GM12878 (cell line): ENCODE results near the gene DLG2.

Source experiments
- CREM ChIP-seq: IDR thresholded peaks from 2 replicates; pipeline ENCODE4 v1.6.1; 2014; ENCODE audit warnings: antibody characterized with exemption, low read depth
- CTCF ChIP-seq, 3 experiments: IDR thresholded peaks in 2 of 3; conservative IDR thresholded peaks in 1 of 3; 2 replicates each; pipeline ENCODE4 v1.5.1; 2011; ENCODE audit warnings: low read depth in 3 of 3, low read length in 3 of 3, mild to moderate bottlenecking in 3 of 3, control low read depth in 2 of 3, moderate library complexity in 2 of 3, inconsistent platforms in 1 of 3, mixed read lengths in 1 of 3; ENCODE audit not compliant: control insufficient read depth in 2 of 3, insufficient read depth in 1 of 3; ENCODE audit errors: extremely low read depth in 1 of 3
- E2F4 ChIP-seq: IDR thresholded peaks from 2 replicates; pipeline ENCODE4 v1.6.1; 2012; ENCODE audit warnings: low read depth, low read length, improper control_type of control experiment
- EGR1 ChIP-seq, 2 experiments: IDR thresholded peaks; 1 replicate in 1 of 2; 2 replicates in 1 of 2; pipeline ENCODE4 v1.6.1; 2011 to 2012; ENCODE audit warnings: low read depth in 2 of 2, low read length in 2 of 2, borderline replicate concordance in 1 of 2, mild to moderate bottlenecking in 1 of 2, moderate library complexity in 1 of 2
- EZH2 ChIP-seq: IDR thresholded peaks from 2 replicates; pipeline ENCODE4 v1.6.1; 2012; ENCODE audit warnings: low read depth, mild to moderate bottlenecking, control low read depth, inconsistent platforms, low read length, borderline replicate concordance; ENCODE audit not compliant: control insufficient read depth
- GABPA ChIP-seq: IDR thresholded peaks from 2 replicates; pipeline ENCODE4 v1.6.1; 2014; ENCODE audit warnings: antibody characterized with exemption, low read depth, mild to moderate bottlenecking, inconsistent platforms
- HDAC2 ChIP-seq: fragments of 200-600 bp; sonication (generic); IDR thresholded peaks from 2 replicates; pipeline ENCODE4 v1.6.1; 2017
- MXI1 ChIP-seq: fragments of 150-350 bp; IDR thresholded peaks from 2 replicates; pipeline ENCODE4 v1.6.1; 2011; ENCODE audit warnings: low read depth, mild to moderate bottlenecking, inconsistent platforms, low read length, improper control_type of control experiment
- RB1 ChIP-seq: fragments of 450-650 bp; formaldehyde crosslinking; IDR thresholded peaks from 2 replicates; pipeline ENCODE4 v1.6.1; 2017; ENCODE audit warnings: mild to moderate bottlenecking, borderline replicate concordance
- RCOR1 ChIP-seq: conservative IDR thresholded peaks from 2 replicates; pipeline ENCODE4 v1.6.1; 2012; ENCODE audit warnings: low read depth, low read length, improper control_type of control experiment
- REST ChIP-seq: IDR thresholded peaks from 2 replicates; pipeline ENCODE4 v1.6.1; 2012; ENCODE audit warnings: mild to moderate bottlenecking, low read depth, low read length
- STAT1 ChIP-seq: fragments of 450-650 bp; conservative IDR thresholded peaks from 2 replicates; pipeline ENCODE4 v1.6.1; 2014; ENCODE audit warnings: antibody characterized with exemption, mild to moderate bottlenecking
- SUPT20H ChIP-seq: IDR thresholded peaks from 2 replicates; pipeline ENCODE4 v1.6.1; 2011; ENCODE audit warnings: low read depth, mild to moderate bottlenecking, low read length, moderate library complexity, borderline replicate concordance; ENCODE audit not compliant: control insufficient read depth
- ZZZ3 ChIP-seq: IDR thresholded peaks from 2 replicates; pipeline ENCODE4 v1.6.1; 2011; ENCODE audit warnings: low read depth; ENCODE audit not compliant: control insufficient read depth, insufficient read length

- TF ChIP-seq EZH2 (no peak), E2F4 (no peak), CREM (no peak), HDAC2 (no peak), RCOR1 (no peak), CTCF (IDR thresholded peaks at IDR 0.05 in 2 of 3, conservative IDR thresholded peaks at IDR 0.05 in 1 of 3; ENCODE audit: control insufficient read depth in 2 of 3, extremely low read depth in 1 of 3, insufficient read depth in 1 of 3, low read depth in 3 of 3, low read length in 3 of 3) (no peak), ZZZ3 (no peak), REST (no peak), SUPT20H (no peak), EGR1 (IDR thresholded peaks at IDR 0.05; ENCODE audit: borderline replicate concordance in 1 of 2, low read depth in 2 of 2, low read length in 2 of 2) (no peak), MXI1 (no peak), RB1 (no peak), GABPA (no peak), STAT1 (no peak)
Measured at GRCh38 chr11:85118151-85118550, 509.0 kb downstream of the DLG2 start.
